Keratinocyte (primary cell): Measurements from ENCODE around the gene TULP1.

ENCODE experiments used
- EZH2 ChIP-seq: IDR thresholded peaks from one replicate; pipeline ENCODE4 v1.6.1; 2012; ENCODE audit warnings: inconsistent platforms, mild to moderate bottlenecking, low read length, moderate library complexity
- TF ChIP-seq, protein P1 (sequence below), 3 experiments: IDR thresholded peaks in 1 of 3; conservative IDR thresholded peaks in 1 of 3; optimal IDR thresholded peaks in 1 of 3; 2 replicates in 2 of 3; 3 replicates in 1 of 3; pipeline versions ENCODE3 to v1.5.1; 2011; ENCODE audit warnings: low read length in 3 of 3, mild to moderate bottlenecking in 3 of 3, moderate library complexity in 2 of 3, control low read depth in 1 of 3, inconsistent platforms in 1 of 3; ENCODE audit not compliant: insufficient read depth in 2 of 3; ENCODE audit errors: extremely low read depth in 1 of 3

DNA sequence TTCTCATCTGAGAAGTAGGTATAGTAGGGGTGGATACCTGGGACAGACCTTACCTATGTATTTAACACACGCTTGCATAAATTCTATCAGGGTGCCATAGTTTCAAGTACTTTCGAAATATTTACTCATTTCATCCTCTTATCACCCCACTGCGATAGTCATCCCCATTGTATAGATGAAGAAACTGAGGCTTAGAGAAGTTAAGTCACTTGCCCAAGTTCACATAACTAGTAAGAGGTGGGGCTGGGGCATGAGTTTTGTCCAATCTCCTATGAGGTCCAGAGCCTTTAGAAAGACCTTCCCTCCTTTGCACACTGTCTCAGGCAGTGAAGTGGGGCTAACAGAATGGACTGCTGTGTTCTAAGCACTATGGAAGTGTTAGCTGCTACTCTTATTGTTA, 6.2 kb downstream of the TULP1 start:
- TF ChIP-seq, protein P1, sequence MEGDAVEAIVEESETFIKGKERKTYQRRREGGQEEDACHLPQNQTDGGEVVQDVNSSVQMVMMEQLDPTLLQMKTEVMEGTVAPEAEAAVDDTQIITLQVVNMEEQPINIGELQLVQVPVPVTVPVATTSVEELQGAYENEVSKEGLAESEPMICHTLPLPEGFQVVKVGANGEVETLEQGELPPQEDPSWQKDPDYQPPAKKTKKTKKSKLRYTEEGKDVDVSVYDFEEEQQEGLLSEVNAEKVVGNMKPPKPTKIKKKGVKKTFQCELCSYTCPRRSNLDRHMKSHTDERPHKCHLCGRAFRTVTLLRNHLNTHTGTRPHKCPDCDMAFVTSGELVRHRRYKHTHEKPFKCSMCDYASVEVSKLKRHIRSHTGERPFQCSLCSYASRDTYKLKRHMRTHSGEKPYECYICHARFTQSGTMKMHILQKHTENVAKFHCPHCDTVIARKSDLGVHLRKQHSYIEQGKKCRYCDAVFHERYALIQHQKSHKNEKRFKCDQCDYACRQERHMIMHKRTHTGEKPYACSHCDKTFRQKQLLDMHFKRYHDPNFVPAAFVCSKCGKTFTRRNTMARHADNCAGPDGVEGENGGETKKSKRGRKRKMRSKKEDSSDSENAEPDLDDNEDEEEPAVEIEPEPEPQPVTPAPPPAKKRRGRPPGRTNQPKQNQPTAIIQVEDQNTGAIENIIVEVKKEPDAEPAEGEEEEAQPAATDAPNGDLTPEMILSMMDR (optimal IDR thresholded peaks at IDR 0.05 in 1 of 3, IDR thresholded peaks at IDR 0.05 in 1 of 3, conservative IDR thresholded peaks at IDR 0.05 in 1 of 3; ENCODE audit: extremely low read depth in 1 of 3, insufficient read depth in 2 of 3, low read length in 3 of 3), result no peak
- TF ChIP-seq EZH2, result no peak
